ENCODE measurements around the gene GALNT13.

- TF ChIP-seq CTCF (IDR thresholded peaks at IDR 0.05; ENCODE audit: insufficient read depth, low read depth, low read length), result no peak
- no peak for TF ChIP-seq EZH2 (IDR thresholded peaks at IDR 0.05; ENCODE audit: insufficient read depth, low read length)
Observed at GRCh38 chr2:154350911-154351310, 479.2 kb downstream of the GALNT13 start.
